Hematopoietic multipotent progenitor cell treated with erythropoietin and hydrocortisone succinate and interleukin-3 and kit ligand, for 4 days (in vitro differentiated cells): ENCODE data around the gene PTGDR.
A peak's percentile ranks its signal among the peaks of the same experiment; 100 is the strongest.

Experiments used
- DNase-seq: peaks from one replicate; pipeline ENCODE4 v3.0.0-alpha.2; 2015

PTGDR gene

DNA sequence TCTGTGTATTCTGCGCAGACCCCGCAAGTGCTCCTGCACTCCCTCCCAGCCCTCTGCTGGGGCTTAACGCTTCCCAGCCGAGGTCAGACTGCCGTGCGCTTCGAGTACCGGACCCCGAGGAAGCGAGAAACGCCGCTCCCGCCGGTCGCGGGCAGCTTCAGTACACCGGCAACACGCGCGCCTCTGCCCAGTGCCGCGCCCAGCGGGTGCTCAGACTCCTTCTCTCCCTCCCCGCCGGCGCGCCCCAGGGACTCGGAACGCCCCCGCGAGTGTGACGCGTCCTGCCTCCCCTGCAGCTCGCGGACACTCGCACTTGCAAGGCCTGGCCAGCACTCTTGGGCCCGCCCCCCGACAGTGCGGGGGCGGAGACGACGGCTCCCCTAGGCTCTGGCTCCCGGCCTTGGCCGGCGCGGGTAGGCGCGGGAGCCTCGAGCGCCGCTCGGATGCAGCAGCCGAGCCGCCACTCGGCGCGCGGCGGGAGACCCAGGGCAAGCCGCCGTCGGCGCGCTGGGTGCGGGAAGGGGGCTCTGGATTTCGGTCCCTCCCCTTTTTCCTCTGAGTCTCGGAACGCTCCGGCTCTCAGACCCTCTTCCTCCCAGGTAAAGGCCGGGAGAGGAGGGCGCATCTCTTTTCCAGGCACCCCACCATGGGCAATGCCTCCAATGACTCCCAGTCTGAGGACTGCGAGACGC, 46.6 kb downstream of the PTGDR start, which contains the start of gene PTGER2:
PTGER2 (plus strand) TSS at position 410 of the 692 bp plus-strand sequence; CDS start at position 647, 237 bp downstream.
- DNase-seq = peak; percentile 93

DNA sequence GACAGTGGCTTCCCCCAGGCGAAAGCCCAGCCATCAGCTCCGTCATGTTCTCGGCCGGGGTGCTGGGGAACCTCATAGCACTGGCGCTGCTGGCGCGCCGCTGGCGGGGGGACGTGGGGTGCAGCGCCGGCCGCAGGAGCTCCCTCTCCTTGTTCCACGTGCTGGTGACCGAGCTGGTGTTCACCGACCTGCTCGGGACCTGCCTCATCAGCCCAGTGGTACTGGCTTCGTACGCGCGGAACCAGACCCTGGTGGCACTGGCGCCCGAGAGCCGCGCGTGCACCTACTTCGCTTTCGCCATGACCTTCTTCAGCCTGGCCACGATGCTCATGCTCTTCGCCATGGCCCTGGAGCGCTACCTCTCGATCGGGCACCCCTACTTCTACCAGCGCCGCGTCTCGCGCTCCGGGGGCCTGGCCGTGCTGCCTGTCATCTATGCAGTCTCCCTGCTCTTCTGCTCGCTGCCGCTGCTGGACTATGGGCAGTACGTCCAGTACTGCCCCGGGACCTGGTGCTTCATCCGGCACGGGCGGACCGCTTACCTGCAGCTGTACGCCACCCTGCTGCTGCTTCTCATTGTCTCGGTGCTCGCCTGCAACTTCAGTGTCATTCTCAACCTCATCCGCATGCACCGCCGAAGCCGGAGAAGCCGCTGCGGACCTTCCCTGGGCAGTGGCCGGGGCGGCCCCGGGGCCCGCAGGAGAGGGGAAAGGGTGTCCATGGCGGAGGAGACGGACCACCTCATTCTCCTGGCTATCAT, 47.3 kb downstream of the PTGDR start:
- DNase-seq = peak; percentile 65

DNA sequence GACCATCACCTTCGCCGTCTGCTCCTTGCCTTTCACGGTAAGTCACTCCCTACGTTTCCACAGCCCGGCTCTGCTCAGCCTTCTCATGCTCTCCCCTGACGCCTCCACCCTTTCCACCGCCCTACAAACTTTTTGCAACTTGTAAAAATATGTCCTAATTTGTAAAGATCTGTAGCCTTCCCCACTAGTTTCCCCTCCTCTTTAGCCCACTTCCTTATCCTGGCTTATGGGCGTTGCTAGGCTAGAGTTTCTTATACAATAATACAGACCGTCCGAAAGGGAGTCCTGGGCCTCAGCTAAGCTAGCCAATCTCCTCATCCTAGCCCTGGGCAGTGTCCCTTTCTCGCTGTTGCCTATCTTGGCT, 47.8 kb downstream of the PTGDR start:
- DNase-seq = peak; percentile 82

DNA sequence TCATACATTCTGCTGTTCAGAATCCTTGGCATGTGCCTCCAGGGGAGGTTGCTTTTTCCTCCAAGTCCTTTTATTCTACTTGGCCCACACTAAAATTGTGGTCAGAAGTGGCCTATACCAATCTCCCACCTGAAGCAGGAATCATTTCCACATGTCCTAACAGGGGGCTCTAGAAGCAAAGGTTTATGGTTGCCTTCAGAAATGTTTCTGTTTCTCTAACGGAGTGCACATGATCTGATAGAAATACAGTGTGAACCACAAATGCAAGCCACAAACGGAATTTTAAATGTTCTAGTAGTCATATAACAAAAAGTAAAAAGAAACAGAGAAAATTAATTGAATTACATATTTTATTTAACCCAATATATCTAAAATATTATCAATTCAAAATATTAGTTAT, 50.6 kb downstream of the PTGDR start:
- DNase-seq = peak; percentile 70

DNA sequence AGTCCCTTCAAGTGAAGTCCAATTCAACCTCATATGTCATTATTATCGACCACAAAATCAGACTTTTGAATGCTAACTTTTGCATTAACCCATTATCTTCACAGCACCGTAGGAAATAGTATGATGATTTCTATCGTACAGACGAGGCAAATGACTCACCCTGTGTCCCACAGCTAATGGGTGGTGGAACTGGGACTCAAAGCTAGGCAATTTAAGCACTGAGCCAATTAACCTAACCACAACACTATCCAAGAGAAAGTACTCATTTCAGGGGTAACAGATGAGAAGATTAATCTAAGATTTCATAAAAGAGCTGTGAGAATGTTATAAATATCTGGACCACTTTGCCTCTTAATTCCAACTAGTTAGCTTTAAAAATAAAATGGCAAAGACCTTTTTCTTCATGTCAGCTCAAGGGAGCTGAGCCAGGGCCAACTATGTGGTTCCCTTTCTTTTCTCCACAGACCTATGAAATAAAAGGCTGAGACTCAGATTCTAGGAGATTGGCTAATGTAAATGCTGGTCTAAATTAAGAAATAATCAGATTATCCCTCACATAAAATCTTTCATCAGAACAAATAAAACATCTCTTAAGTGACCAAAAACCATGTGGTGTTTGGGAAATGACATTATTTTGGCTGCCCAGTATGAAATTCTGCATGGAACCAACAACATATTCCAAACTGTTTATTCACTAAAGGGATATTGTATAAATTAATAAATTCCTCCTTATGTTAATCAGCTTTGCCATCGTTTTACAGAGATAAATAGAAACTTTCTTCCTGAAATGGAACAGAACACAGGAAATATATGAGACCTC, 51.5 kb downstream of the PTGDR start:
- DNase-seq = peak; percentile 73

DNA sequence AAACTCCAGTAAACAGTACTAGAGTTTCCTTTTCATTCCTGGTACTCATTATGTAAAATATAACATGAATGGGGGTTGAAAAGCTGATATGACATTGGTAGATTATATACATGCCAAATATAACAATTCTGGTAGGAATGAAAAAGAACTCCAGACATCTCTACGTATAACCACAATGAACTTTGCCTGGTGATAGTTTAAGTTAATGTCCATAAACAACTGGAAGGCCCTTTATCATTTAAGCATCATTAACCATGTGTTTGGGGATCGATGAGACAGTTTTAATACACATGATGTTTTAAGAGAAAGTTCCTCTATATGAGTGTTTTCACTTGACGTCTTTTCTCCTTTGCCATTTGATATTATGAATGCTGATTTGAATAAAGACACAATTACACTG, 52.4 kb downstream of the PTGDR start:
- no peak for DNase-seq

DNA sequence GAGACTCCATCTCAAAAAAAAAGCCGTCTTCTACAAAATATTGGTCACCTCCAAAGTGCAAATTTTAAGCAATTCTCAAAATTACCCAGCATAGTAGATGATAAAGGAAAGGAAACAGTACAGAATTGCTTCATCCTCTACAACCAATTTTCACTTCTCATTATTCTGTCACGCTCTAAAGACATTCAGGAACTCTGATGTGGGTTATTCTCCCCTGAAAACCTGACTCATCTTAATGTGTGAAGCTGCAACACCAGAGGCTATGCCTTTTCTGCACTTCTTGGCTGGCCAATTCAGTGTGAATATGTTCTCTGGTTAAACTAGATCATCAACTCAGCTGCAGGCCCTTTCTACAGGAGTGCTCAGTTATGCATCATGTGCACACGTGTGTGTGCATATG, 57.6 kb downstream of the PTGDR start:
- peak; percentile 63 for DNase-seq

DNA sequence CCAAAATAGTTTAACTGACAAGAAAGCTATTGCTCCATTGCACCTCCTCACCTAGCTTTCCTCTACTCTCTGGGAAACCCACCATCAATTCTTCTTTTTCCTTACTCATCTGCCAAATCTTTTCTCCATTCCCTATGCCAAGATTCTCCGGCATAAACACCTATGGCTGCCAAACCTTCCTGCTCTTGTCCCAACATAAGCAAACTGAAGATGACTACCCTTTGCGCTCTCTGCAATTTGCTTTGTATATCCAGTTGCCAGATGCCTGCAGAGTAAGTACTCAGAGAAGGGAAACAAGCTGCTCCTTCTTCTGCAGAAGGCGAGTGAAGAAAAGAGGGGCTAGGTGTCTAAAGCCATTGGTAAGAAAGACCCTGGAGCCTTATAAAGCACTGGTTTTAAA, 58.1 kb downstream of the PTGDR start:
- no peak for DNase-seq
